Activated CD8-positive, alpha-beta memory T cell treated with anti-CD3 and anti-CD28 coated beads, Interleukin-2, amount 50 U/mL, for 24 hours (primary cell): Measurements from ENCODE around the gene SSPN.

Experiments used
- DNase-seq: peaks from one replicate; pipeline ENCODE4 v3.0.0-alpha.2; 2020; ENCODE audit errors: extremely low read depth

SSPN gene

GRCh38 chr12:26187014-26187798 is 8.2 kb upstream of the SSPN start:
- DNase-seq: no peak

DNA sequence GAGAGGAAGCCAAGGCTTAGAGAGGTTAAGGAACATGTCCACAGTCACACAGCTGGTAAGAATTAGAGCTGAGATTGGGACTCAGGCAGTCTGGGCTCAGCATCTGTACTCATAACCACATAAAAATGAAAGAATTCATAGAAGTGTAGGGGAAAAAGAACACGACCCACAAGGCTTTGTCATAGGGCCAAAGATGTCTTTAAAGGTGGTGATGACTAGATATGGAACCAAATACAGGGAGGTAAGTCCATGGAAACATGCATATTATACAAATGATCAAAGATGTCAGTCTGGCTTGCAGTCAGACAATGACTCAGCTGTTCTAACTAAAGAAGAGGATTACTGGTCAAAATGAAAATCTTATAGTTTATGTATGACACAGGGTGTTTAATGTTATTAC is 7.2 kb upstream of the SSPN start:
- no peak for DNase-seq

- no peak for DNase-seq
These were observed 6.7 kb upstream of the SSPN start for GRCh38 chr12:26188641-26189040.

DNA sequence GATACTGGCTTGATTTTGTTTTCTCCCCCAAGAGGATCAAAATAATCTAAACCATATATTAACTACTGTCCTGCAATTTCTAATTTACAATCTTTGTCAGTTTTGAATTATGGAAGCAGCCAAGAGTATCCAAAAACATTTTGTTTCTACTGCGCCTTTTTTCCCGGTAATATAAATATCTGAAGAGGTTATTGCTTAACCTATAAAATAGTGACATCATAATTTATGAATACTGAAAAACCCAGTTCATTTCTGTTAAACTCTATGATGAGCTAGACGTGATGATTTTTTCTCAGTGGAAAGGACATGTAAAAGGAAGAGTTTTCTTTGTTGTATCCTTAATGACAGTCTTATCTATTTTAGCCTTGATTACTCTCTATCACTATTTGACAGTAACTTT is 3.2 kb upstream of the SSPN start:
- no peak for DNase-seq

- DNase-seq: no peak
These were observed 1.8 kb upstream of the SSPN start for GRCh38 chr12:26193539-26193938.

GRCh38 chr12:26195641-26196420 is 458 bp downstream of the SSPN start:
- DNase-seq: no peak

GRCh38 chr12:26196421-26196716 is 996 bp downstream of the SSPN start:
- no peak for DNase-seq

DNA sequence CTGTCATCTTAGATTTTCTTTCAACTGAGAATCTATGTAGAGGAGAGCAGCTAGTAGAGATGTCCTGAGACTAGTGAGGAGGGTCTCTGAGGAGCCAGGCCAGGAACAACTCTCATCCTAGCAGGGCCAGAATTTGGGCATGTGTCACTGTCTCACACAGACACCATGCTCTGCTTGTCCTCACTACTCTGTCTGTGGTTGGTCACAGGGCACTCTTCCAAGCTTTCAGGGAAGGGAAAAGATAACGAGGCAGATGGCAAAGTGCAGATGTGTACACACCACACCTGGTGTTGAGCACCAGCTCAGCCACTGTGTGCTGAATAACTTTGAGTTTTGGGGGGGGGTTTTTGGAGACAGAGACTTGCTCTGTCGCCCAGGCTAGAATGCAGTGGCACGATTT is 2.5 kb downstream of the SSPN start:
- DNase-seq: no peak

DNA sequence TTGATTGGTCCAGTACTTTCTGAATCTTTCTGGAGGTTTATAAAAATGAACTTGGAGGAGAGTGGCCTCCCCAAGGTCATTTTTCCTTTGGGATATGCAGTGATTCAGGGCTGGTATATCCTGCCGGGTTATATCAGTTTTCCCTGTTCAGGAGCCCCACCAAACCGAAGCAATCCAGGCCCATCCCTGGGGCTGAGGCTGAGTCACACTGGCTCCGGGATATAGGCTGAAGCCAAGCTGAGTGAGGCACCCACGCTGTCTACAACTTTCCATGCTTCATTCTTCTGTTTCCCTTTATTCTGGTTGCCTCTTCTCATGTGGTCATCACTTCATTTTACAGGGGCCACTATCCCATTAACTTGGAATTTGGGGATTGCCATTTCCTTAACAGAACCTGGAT is 3.4 kb downstream of the SSPN start:
- no peak for DNase-seq

- no peak for DNase-seq
These were observed 7.9 kb downstream of the SSPN start for GRCh38 chr12:26203167-26203780.

- DNase-seq: no peak
These were observed 9.4 kb downstream of the SSPN start for GRCh38 chr12:26204612-26205289.

GRCh38 chr12:26205298-26205697 is 9.9 kb downstream of the SSPN start:
- DNase-seq: no peak

DNA sequence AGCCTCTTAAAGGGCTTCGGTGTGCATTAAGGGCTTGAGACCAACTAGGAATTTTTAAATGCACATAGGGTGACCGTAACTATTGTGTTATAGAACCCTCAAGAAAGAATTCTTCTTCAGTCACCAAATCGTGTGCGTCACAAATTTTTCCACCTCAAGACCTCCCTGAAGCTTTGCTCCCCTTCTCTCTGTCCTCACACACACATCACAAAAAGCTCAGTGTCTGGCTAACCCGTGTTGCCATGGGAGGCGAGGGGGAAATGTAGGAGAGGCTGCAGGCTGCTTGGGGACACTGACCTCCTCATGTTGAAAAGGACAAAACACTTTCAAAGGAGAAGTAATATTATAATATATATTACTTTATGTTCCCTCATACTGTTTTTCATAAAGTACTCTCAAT is 10.6 kb downstream of the SSPN start:
- DNase-seq: no peak

- DNase-seq: no peak
These were observed 16.0 kb downstream of the SSPN start for GRCh38 chr12:26211331-26211730.

DNA sequence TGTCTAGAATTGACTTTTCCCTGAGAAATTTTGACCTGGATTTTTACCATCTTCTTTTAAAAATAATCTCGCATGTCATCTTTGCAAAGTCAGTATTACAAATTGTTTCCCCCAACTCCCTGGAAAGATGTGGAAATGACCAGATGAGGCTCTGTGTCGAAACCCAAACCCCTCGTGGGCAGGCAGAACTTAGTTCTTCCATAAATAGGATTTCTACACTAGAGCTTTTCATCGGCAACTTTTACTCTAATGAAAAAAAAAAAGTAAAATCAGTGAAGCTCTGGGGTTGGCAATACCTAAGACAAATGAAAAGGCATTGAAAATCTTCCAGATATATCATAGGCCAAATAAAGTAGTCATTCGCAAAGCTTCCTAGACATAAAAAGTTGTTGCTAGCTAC is 17.0 kb downstream of the SSPN start:
- DNase-seq: no peak

DNA sequence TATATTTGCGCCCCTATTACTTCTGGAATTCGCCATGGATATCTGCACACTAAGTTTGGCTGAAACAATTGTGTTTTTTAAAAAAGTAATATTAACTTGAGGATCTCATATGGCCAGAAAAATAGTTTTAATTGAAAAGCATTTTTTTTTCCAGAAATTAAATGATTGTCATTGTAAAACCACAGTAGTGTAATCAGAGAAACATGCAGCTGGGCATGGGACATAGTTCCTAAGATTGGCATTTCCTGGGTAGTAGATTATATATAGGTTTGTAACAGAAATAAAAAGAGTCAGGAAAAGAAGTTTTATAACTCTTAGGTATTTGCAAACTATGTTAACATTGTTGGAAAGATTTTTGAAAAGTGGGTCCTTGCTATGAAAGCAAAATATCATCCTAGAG is 17.6 kb downstream of the SSPN start:
- no peak for DNase-seq

- no peak for DNase-seq
These were observed 18.7 kb downstream of the SSPN start for GRCh38 chr12:26214121-26214520.

GRCh38 chr12:26219736-26220135 is 24.4 kb downstream of the SSPN start:
- no peak for DNase-seq

DNA sequence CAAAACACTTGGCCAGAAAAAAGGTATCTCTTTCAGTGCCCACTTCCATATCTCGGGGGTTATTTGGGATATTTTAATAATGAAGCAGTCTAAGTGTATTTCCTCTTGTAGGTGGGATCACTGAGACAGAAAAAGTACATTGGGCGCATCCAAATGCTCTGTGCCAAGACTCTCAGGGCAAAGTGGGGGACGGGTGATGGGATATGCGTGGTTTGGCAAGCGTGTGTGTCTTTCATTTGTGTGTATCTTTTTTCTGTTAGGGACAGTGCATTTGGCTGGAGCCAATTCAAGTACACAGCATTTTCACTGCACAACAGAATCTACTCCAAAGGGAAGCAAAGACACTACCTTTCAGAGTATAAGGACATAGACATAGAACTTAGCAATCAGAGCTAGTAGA is 29.3 kb downstream of the SSPN start:
- DNase-seq: no peak

DNA sequence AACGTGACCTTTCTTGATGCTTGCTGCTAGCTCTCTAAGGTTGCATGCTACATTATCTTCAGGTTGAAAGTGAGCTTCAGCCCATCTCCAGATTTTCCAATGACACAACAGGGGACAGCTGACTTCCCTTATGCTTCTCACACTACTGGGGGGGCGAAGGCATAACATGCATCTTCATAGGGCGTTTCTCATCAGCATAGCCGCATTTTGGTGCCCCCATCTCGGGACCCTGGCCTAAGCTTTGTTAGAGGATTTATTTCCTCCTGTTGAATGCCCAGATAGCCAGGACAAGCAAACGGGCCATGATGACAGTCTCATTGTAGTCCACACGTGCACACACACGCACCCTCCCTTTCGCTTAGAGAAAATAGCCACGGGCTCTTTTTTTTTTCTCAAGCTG is 30.7 kb downstream of the SSPN start:
- DNase-seq: no peak

DNA sequence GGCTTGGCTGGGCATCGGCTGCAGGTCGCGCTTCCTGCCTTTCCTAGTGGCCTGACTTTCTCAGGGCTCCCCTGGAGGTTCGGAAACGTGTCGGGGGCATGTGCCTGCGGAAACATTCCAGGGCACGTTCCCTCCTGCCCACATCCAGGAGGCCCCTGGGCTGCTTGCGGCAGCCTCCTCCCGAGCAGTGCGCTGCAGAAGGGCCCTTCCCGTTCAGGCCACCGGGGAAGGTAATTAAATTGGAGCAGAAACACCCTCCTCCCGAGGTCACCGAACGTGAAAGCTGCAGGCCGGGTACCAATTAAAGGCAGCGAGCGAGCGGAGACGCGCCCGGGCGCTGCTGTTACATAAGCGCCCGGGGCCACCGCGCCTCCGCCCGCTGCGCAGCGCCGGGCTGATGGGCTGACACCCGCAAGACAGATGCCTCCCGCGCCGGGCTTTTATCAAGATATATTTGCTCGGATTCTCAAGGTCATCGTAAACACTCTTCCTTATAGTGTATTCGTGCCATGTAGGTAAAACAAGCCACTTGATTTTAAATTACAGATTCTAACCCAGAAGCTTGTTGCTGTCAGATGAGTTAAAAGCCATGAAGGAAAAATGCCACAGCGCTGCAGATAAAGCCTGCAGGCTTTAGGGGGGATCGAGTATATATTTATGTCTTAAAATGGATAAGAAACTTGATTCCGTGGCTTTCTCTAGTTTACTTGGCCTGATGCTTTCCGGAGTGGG is 31.4 kb downstream of the SSPN start:
- DNase-seq: no peak

DNA sequence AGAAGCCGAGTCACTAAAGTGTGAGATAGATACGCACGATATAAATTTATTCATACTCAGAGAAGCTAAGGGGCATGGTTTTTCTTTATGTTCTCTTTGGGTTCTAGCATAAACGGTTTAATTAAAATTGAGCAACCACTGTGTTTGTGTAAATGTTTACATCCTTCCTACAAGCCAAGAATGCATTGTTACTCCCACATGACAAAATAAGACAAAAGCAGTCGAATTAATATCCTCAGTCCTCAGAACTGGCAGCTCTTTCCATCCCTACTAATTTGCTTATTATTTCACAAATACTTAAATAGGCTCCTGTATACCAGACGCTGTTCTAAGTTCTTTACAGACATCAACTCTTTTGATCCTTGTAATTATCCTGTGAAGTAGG is 32.0 kb downstream of the SSPN start:
- DNase-seq: no peak
